ENCODE measurements around the gene EPN2.

DNA sequence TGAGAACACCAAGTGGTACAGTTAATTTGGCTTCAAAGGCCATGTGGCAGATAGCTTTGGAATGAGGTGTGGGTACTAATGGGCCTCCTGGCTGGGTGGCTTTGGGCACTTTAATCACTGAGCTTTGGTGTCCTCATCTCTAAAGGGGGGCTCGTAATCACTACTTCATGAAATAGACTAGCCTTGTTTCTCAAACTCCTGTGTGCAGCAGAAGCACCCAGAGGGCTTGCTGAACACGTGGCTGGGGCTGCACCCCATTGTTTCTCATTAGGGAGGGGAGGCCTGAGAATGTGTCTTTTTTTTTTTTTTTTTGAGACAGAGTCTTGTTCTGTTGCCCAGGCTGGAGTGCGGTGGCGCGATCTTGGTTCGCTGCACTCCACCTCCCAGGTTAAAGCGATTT is 5.8 kb downstream of the EPN2 start:
- TF ChIP-seq, protein P1, sequence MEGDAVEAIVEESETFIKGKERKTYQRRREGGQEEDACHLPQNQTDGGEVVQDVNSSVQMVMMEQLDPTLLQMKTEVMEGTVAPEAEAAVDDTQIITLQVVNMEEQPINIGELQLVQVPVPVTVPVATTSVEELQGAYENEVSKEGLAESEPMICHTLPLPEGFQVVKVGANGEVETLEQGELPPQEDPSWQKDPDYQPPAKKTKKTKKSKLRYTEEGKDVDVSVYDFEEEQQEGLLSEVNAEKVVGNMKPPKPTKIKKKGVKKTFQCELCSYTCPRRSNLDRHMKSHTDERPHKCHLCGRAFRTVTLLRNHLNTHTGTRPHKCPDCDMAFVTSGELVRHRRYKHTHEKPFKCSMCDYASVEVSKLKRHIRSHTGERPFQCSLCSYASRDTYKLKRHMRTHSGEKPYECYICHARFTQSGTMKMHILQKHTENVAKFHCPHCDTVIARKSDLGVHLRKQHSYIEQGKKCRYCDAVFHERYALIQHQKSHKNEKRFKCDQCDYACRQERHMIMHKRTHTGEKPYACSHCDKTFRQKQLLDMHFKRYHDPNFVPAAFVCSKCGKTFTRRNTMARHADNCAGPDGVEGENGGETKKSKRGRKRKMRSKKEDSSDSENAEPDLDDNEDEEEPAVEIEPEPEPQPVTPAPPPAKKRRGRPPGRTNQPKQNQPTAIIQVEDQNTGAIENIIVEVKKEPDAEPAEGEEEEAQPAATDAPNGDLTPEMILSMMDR (IDR thresholded peaks at IDR 0.05; ENCODE audit: insufficient read depth, low read length, poor library complexity, severe bottlenecking): no peak
- no peak for TF ChIP-seq EZH2phosphoT487 (conservative IDR thresholded peaks at IDR 0.05; ENCODE audit: low read length)

Data from SU-DHL-6 (cell line).